A549 (cell line): ENCODE data around the gene BRCC3. TPM values are rescaled to one million over a fixed set of nuclear protein-coding genes. Genes with fewer than 3 reads are reported as not detected.

ENCODE experiments used
- ATAC-seq, 2 experiments: fragments of 200-7000 bp in 1 of 2; fragments of >200 bp in 1 of 2; cut with Nextera tagmentation in 1 of 2; cut with Tn5 transposase in 1 of 2; 3 replicates each; pipeline versions ENCODE4 v1.8.0 to v1.9.1; 2018 to 2020; ENCODE audit warnings: mild to moderate bottlenecking in 1 of 2, moderate library complexity in 1 of 2
- CTCF ChIA-PET: fragments of 300-600 bp; sonication (Branson Sonifier 250); formaldehyde crosslinking; extraction: SDS; loops from one replicate; lab custom pipeline; 2021; ENCODE audit warnings: antibody characterized with exemption, inconsistent platforms; lab: Yijun Ruan, JAX
- POLR2A ChIA-PET: fragments of 350-600 bp; formaldehyde crosslinking; extraction: SDS; loops from one replicate; lab custom pipeline; 2021; ENCODE audit warnings: antibody characterized with exemption, inconsistent platforms; lab: Yijun Ruan, JAX
- DNase-seq, 2 experiments: peaks; one replicate each; pipeline versions ENCODE4 v3.0.0 to v3.0.0-alpha.2; 2011 to 2016; ENCODE audit warnings: low read depth in 1 of 2, low spot score in 1 of 2
- FAIRE-seq: peaks from 2 replicates; lab custom pipeline; 2011; peaks lifted over from hg19 to GRCh38; lab: Jason Lieb, UNC
- H3K27ac ChIP-seq, 2 experiments: fragments of >200 bp; sonication (Bioruptor Twin); formaldehyde crosslinking; 3 replicates each; pipeline ENCODE4 v1.5.1; 2016 to 2017
- H3K4me1 ChIP-seq: fragments of >200 bp; sonication (Bioruptor Twin); formaldehyde crosslinking; 3 replicates; pipeline ENCODE4 v1.6.1; 2016
- H3K4me2 ChIP-seq: fragments of >200 bp; sonication (Bioruptor Twin); formaldehyde crosslinking; 3 replicates; pipeline ENCODE4 v1.6.1; 2016
- H3K4me3 ChIP-seq: fragments of >200 bp; sonication (Bioruptor Twin); formaldehyde crosslinking; 3 replicates; pipeline ENCODE4 v1.5.1; 2016
- H3K9me3 ChIP-seq: fragments of >200 bp; sonication (Bioruptor Twin); formaldehyde crosslinking; 3 replicates; pipeline ENCODE4 v1.6.1; 2016
- BHLHE40 ChIP-seq: IDR thresholded peaks from 2 replicates; pipeline ENCODE4 v1.6.1; 2012; ENCODE audit warnings: low read depth, low read length, inconsistent platforms
- CBX8 ChIP-seq: fragments of 200-600 bp; sonication (generic); IDR thresholded peaks from 2 replicates; pipeline ENCODE4 v1.6.1; 2016
- CEBPB ChIP-seq, 2 experiments: fragments of >200 bp in 1 of 2; sonication (Bioruptor Twin) in 1 of 2; formaldehyde crosslinking in 1 of 2; IDR thresholded peaks; 2 replicates each; pipeline ENCODE4 v1.6.1; 2012 to 2016
- CHD4 ChIP-seq: fragments of 200-600 bp; sonication (generic); IDR thresholded peaks from 2 replicates; pipeline ENCODE4 v1.6.1; 2016; ENCODE audit warnings: antibody characterized with exemption, mild to moderate bottlenecking, borderline replicate concordance
- EHF ChIP-seq: fragments of 250-450 bp; sonication (Bioruptor Pico); IDR thresholded peaks from 2 replicates; pipeline ENCODE4 v1.5.0; 2020; ENCODE audit warnings: mild to moderate bottlenecking
- EP300 ChIP-seq, 2 experiments: fragments of >200 bp; sonication (Bioruptor Twin); formaldehyde crosslinking; IDR thresholded peaks; 2 replicates in 1 of 2; 3 replicates in 1 of 2; pipeline ENCODE4 v1.6.1; 2016 to 2017
- ESRRA ChIP-seq: fragments of 150-350 bp; IDR thresholded peaks from 2 replicates; pipeline ENCODE4 v1.6.1; 2014; ENCODE audit warnings: mild to moderate bottlenecking, low read length, borderline replicate concordance
- FOSB ChIP-seq: fragments of 250-450 bp; sonication (Bioruptor Pico); IDR thresholded peaks from 2 replicates; pipeline ENCODE4 v1.5.0; 2020; ENCODE audit warnings: mild to moderate bottlenecking, moderate library complexity
- FOSL2 ChIP-seq, 2 experiments: fragments of 450-650 bp in 1 of 2; fragments of >200 bp in 1 of 2; sonication (Bioruptor Twin) in 1 of 2; formaldehyde crosslinking; IDR thresholded peaks; 2 replicates each; pipeline versions ENCODE4 v1.5.0 to v1.6.1; 2016 to 2020; ENCODE audit warnings: mild to moderate bottlenecking in 1 of 2, moderate library complexity in 1 of 2
- GATA3 ChIP-seq: IDR thresholded peaks from 2 replicates; pipeline ENCODE4 v1.6.1; 2012; ENCODE audit warnings: borderline replicate concordance
- HOXA7 ChIP-seq: fragments of 250-450 bp; sonication (Bioruptor Pico); IDR thresholded peaks from 2 replicates; pipeline ENCODE4 v1.5.0; 2020; ENCODE audit warnings: mild to moderate bottlenecking, moderate library complexity
- HOXB13 ChIP-seq: fragments of 250-450 bp; sonication (Bioruptor Pico); IDR thresholded peaks from 2 replicates; pipeline ENCODE4 v1.5.0; 2020; ENCODE audit warnings: low read depth, mild to moderate bottlenecking, moderate library complexity
- HOXB5 ChIP-seq: fragments of 250-450 bp; sonication (Bioruptor Pico); IDR thresholded peaks from 2 replicates; pipeline ENCODE4 v1.5.0; 2020; ENCODE audit warnings: mild to moderate bottlenecking, moderate library complexity
- MAFK ChIP-seq: fragments of 450-650 bp; IDR thresholded peaks from 2 replicates; pipeline ENCODE4 v1.6.1; 2014; ENCODE audit not compliant: partially characterized antibody
- MYC ChIP-seq: IDR thresholded peaks from 2 replicates; pipeline ENCODE4 v1.6.1; 2012; ENCODE audit warnings: mild to moderate bottlenecking, inconsistent platforms, low read length, improper control_type of control experiment, borderline replicate concordance
- NPAS2 ChIP-seq: fragments of 250-450 bp; sonication (Bioruptor Pico); IDR thresholded peaks from 2 replicates; pipeline ENCODE4 v1.8.0; 2022; ENCODE audit warnings: mild to moderate bottlenecking, moderate library complexity, borderline replicate concordance
- POLR2AphosphoS2 ChIP-seq: conservative IDR thresholded peaks from 2 replicates; pipeline ENCODE4 v1.6.1; 2012; ENCODE audit warnings: low read length, improper control_type of control experiment, inconsistent platforms
- RARB ChIP-seq: fragments of 250-450 bp; sonication (Bioruptor Pico); IDR thresholded peaks from 2 replicates; pipeline ENCODE4 v1.8.0; 2021; ENCODE audit warnings: mild to moderate bottlenecking, moderate library complexity
- RNF2 ChIP-seq: fragments of 200-600 bp; sonication (generic); IDR thresholded peaks from 2 replicates; pipeline ENCODE4 v1.6.1; 2016; ENCODE audit warnings: low read depth, mild to moderate bottlenecking, antibody characterized with exemption, moderate library complexity, borderline replicate concordance
- TP53 ChIP-seq: fragments of 250-450 bp; sonication (Bioruptor Pico); IDR thresholded peaks from 2 replicates; pipeline ENCODE4 v1.5.0; 2021; ENCODE audit warnings: mild to moderate bottlenecking, moderate library complexity
- WGBS: methylation state at CpG from one replicate; pipeline ENCODE4 v1.1.6; 2017; ENCODE audit errors: missing lambda C conversion rate; 5-methylcytosine and 5-hydroxymethylcytosine counted together
- polyA plus RNA-seq, 4 experiments: library from polyadenylated mRNA; depleted of rRNA in 3 of 4; stranded (reverse); fragments of >200 nt; fragmentation: RNase III in 1 of 4; extraction: RNeasy Plus Mini Kit Qiagen cat#74134 plus additional on column Dnase treatment in 1 of 4; gene quantifications; 2 replicates in 3 of 4; 3 replicates in 1 of 4; pipeline ENCODE4 v1.2.3, GENCODE V29; 2011 to 2017
- TF ChIP-seq, protein P1 (sequence below): fragments of 250-450 bp; sonication (Bioruptor Pico); IDR thresholded peaks from 2 replicates; pipeline ENCODE4 v1.5.0; 2021; ENCODE audit warnings: mild to moderate bottlenecking, moderate library complexity, borderline replicate concordance
- TF ChIP-seq, protein P2 (sequence below): IDR thresholded peaks from 2 replicates; pipeline ENCODE4 v1.6.1; 2012

Gene BRCC3
- polyA plus RNA-seq, 2 of the 4 experiments (the other 2 are of a cell fraction), result 42.0 to 42.9 TPM

DNA sequence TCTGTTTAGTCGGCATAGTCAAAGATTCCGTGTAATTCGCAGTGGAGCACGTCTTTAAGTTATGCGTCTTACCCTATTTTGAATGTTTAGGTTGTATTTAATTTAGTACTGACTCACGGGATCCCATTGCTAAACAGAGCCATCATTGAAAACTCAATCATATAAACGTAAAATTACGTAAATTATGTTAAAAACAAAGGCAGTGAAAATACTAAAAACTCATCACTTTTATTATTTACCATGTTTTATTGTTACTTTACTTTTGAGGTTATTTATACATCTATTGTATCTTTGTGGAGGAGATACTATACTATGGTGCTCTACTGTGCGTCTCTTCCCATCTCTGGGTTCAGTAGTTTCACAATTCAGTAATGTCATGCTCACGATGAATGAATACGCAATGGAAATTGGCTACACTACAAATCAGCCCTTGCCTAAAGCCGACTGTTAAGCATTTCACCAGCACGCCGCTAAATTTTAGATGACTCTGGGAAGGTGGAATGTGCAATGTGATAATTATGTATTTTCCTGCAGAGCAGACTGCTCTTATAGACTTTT is 43.7 kb upstream of the BRCC3 start:
- Histone ChIP-seq H3K4me2 (peak overlapping the region; percentile 87), H3K4me1 (peaks cover 27% of the 10 kb centered on the region), H3K4me3 (peak overlapping the region; percentile 62), H3K9me3 (no peaks in the 10 kb centered on the region), H3K27ac (peak overlapping the region; percentile 89 to 98)
- ATAC-seq (peak; percentile 26 to 57), FAIRE-seq (peak; percentile 61), DNase-seq (peak in 1 of 2 experiments; percentile 53)
- no peak for TF ChIP-seq POLR2AphosphoS2
- TF ChIP-seq, protein P1, sequence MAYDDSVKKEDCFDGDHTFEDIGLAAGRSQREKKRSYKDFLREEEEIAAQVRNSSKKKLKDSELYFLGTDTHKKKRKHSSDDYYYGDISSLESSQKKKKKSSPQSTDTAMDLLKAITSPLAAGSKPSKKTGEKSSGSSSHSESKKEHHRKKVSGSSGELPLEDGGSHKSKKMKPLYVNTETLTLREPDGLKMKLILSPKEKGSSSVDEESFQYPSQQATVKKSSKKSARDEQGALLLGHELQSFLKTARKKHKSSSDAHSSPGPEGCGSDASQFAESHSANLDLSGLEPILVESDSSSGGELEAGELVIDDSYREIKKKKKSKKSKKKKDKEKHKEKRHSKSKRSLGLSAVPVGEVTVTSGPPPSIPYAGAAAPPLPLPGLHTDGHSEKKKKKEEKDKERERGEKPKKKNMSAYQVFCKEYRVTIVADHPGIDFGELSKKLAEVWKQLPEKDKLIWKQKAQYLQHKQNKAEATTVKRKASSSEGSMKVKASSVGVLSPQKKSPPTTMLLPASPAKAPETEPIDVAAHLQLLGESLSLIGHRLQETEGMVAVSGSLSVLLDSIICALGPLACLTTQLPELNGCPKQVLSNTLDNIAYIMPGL (CRISPR knock-in tag), result no peak
- peak in 1 of 2 experiments; percentile 8; a peak in 2 of 4 replicates for TF ChIP-seq CEBPB (IDR thresholded peaks at IDR 0.05)
- TF ChIP-seq HOXA7 (CRISPR knock-in tag), result 0 out of 2 replicates have a peak, but pooled peaks have one; percentile 38
- CTCF ChIA-PET, result interaction anchor here (1.0 to 1.5 kb wide), 5 partner anchors 11 to 47 kb away, joined by 3 to 5 read pairs (median 3); no protein-coding TSS in a partner anchor
- under 1% methylated on average over 14 of the region's 14 CpGs for WGBS
- POLR2A ChIA-PET, result interaction anchor here (0.8 to 1.4 kb wide), 5 partner anchors 10 to 189 kb away, joined by 4 to 8 read pairs (median 6); partner anchors contain the start of gene VBP1

DNA sequence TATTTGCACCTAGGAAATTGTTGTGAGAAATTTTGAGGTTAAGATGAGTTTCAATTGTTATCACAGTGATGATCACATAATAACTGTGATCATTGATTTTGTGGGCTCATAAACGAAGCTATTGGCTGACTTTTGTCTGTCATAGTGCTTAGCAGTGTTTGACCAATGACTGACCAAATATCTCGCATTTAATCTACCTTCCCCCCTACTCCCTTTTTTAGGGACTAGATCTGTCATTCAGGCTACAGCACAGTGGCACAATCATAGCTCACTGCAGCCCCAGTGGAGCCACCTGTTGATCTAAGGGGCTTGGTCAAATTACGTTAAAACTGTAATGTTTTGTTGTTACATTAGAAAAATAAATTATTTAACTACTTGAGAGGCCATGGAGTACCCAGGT is 43.2 kb upstream of the BRCC3 start:
- POLR2A ChIA-PET, result no interaction called here
- Histone ChIP-seq H3K4me3 (peak overlapping the region; percentile 62), H3K27ac (peak overlapping the region; percentile 89 to 98), H3K4me2 (peak overlapping the region; percentile 87), H3K4me1 (peaks cover 27% of the 10 kb centered on the region), H3K9me3 (no peaks in the 10 kb centered on the region)
- 6% methylated on average over 3 of the region's 3 CpGs for WGBS
- DNase-seq (peak in 1 of 2 experiments; percentile 6), ATAC-seq (no peak), FAIRE-seq (no peak)
- TF ChIP-seq, protein P2, sequence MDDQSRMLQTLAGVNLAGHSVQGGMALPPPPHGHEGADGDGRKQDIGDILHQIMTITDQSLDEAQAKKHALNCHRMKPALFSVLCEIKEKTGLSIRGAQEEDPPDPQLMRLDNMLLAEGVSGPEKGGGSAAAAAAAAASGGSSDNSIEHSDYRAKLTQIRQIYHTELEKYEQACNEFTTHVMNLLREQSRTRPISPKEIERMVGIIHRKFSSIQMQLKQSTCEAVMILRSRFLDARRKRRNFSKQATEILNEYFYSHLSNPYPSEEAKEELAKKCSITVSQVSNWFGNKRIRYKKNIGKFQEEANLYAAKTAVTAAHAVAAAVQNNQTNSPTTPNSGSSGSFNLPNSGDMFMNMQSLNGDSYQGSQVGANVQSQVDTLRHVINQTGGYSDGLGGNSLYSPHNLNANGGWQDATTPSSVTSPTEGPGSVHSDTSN, result no peak
- TF ChIP-seq GATA3 (no peak), BHLHE40 (no peak), MYC (no peak), MAFK (no peak), CHD4 (no peak), FOSL2 (IDR thresholded peaks at IDR 0.05) (no peak), FOSL2 (CRISPR knock-in tag; IDR thresholded peaks at IDR 0.05) (no peak), FOSB (CRISPR knock-in tag) (no peak), ESRRA (no peak), RARB (CRISPR knock-in tag) (no peak), RNF2 (no peak), EHF (CRISPR knock-in tag) (no peak), TP53 (no peak), CBX8 (no peak), HOXB5 (CRISPR knock-in tag) (no peak), HOXB13 (no peak), NPAS2 (CRISPR knock-in tag) (no peak), EP300 (IDR thresholded peaks at IDR 0.05) (no peak)
- CTCF ChIA-PET, result interaction anchor here (1.3 to 1.5 kb wide), 2 partner anchors 11 to 48 kb away, joined by 3 read pairs; no protein-coding TSS in a partner anchor
